Esophagus (tissue), 2 donors: ENCODE data around the gene SHH. TPM values are rescaled to one million over a fixed set of nuclear protein-coding genes. Genes with fewer than 3 reads are reported as not detected.

Source experiments
- H3K27ac ChIP-seq, 2 donors: one replicate each; pipeline ENCODE4 v1.5.1; 2013; ENCODE audit warnings: low read depth in 2 of 2, mild to moderate bottlenecking in 2 of 2, inconsistent platforms in 1 of 2, low read length in 1 of 2, moderate library complexity in 1 of 2
- H3K27me3 ChIP-seq, 2 donors: one replicate each; pipeline ENCODE4 v1.6.1; 2013; ENCODE audit warnings: low read length in 2 of 2, control low read depth in 1 of 2, mild to moderate bottlenecking in 1 of 2; ENCODE audit not compliant: insufficient read depth in 2 of 2, control insufficient read depth in 1 of 2
- H3K36me3 ChIP-seq, 2 donors: one replicate each; pipeline ENCODE4 v1.6.1; 2013; ENCODE audit warnings: low read length in 1 of 2; ENCODE audit not compliant: control insufficient read depth in 2 of 2, insufficient read depth in 2 of 2
- H3K4me1 ChIP-seq, 2 donors: one replicate each; pipeline ENCODE4 v1.6.1; 2013; ENCODE audit warnings: low read length in 1 of 2; ENCODE audit not compliant: control insufficient read depth in 2 of 2, insufficient read depth in 2 of 2
- H3K4me3 ChIP-seq, 2 donors: one replicate each; pipeline ENCODE4 v1.5.1; 2013; ENCODE audit warnings: low read length in 2 of 2, mild to moderate bottlenecking in 2 of 2, low read depth in 1 of 2, moderate library complexity in 1 of 2
- H3K9me3 ChIP-seq, 2 donors: one replicate each; pipeline ENCODE4 v1.6.1; 2013; ENCODE audit warnings: mild to moderate bottlenecking in 2 of 2, low read depth in 1 of 2, low read length in 1 of 2, moderate library complexity in 1 of 2; ENCODE audit not compliant: control insufficient read depth in 2 of 2, insufficient read depth in 1 of 2
- WGBS, 2 donors: extraction: QIAGEN DNeasy Blood & Tissue Kit; methylation state at CpG; one replicate each; pipeline ENCODE4 v1.1.7; 2013; 5-methylcytosine and 5-hydroxymethylcytosine counted together
- polyA plus RNA-seq, 2 donors: library from polyadenylated mRNA; stranded (reverse); fragments of 200-250 nt; gene quantifications; one replicate each; pipeline ENCODE4 v1.2.3, GENCODE V29; 2013
- donor health status: healthy with polysubstance abuse.
- donor health status: Bipolar disorder and iron deficiency.

Gene SHH
- polyA plus RNA-seq, 2 donors, result 0.01 to 0.04 TPM

GRCh38 chr7:155774947-155775346, 37.3 kb downstream of the SHH start:
- Histone ChIP-seq H3K9me3 (no peaks in the 10 kb centered on the region), H3K4me3 (no peak overlapping the region), H3K27ac (no peak overlapping the region), H3K4me1 (no peaks in the 10 kb centered on the region), H3K27me3 (no peaks in the 10 kb centered on the region), H3K36me3 (peaks cover 20 to 28% of the 10 kb centered on the region in 2 donors)
- 91 to 94% methylated on average over 14 of the region's 14 CpGs for WGBS, 2 donors

- Histone ChIP-seq H3K27me3 (no peaks in the 10 kb centered on the region), H3K4me1 (no peaks in the 10 kb centered on the region), H3K36me3 (peaks cover 23 to 36% of the 10 kb centered on the region in 2 donors), H3K27ac (no peak overlapping the region), H3K9me3 (no peaks in the 10 kb centered on the region), H3K4me3 (no peak overlapping the region)
- WGBS, 2 donors, result 97% methylated on average over 4 of the region's 4 CpGs
Observed at GRCh38 chr7:155773531-155773930, 38.7 kb downstream of the SHH start.

- H3K36me3 ChIP-seq, result peaks cover 25 to 36% of the 10 kb centered on the region in 2 donors
Observed at GRCh38 chr7:155770241-155770640, 42.0 kb downstream of the SHH start.

GRCh38 chr7:155769701-155770100, 42.6 kb downstream of the SHH start:
- peaks cover 22 to 33% of the 10 kb centered on the region in 2 donors for H3K36me3 ChIP-seq
- H3K27ac ChIP-seq, result no peak overlapping the region
- H3K27me3 ChIP-seq, result no peaks in the 10 kb centered on the region
- H3K9me3 ChIP-seq, result no peaks in the 10 kb centered on the region
- 83 to 86% methylated on average over 6 of the region's 6 CpGs for WGBS, 2 donors
- H3K4me3 ChIP-seq, result no peak overlapping the region
- no peaks in the 10 kb centered on the region for H3K4me1 ChIP-seq

More at GRCh38 chr7:155770241-155770640, 42.0 kb downstream of the SHH start:
- no peaks in the 10 kb centered on the region for H3K4me1 ChIP-seq
- H3K27ac ChIP-seq, result peak overlapping the region in 1 of 2 donors; percentile 6
- WGBS, 2 donors, result 80 to 86% methylated on average over 6 of the region's 6 CpGs
- no peak overlapping the region for H3K4me3 ChIP-seq
- H3K9me3 ChIP-seq, result no peaks in the 10 kb centered on the region
- H3K27me3 ChIP-seq, result no peaks in the 10 kb centered on the region

GRCh38 chr7:155766966-155767916, 45.0 kb downstream of the SHH start:
- H3K9me3 ChIP-seq, result no peaks in the 10 kb centered on the region
- WGBS, 2 donors, result 83 to 88% methylated on average over 12 of the region's 12 CpGs
- H3K27me3 ChIP-seq, result no peaks in the 10 kb centered on the region
- H3K36me3 ChIP-seq, result peaks cover 34 to 35% of the 10 kb centered on the region in 2 donors
- H3K4me3 ChIP-seq, result no peak overlapping the region
- H3K4me1 ChIP-seq, result peaks cover 0 to 3% of the 10 kb centered on the region in 2 donors
- H3K27ac ChIP-seq, result no peak overlapping the region

GRCh38 chr7:155766386-155766785, 45.9 kb downstream of the SHH start:
- Histone ChIP-seq H3K4me3 (no peak overlapping the region), H3K36me3 (peaks cover 32 to 34% of the 10 kb centered on the region in 2 donors), H3K4me1 (peaks cover 0 to 3% of the 10 kb centered on the region in 2 donors), H3K9me3 (no peaks in the 10 kb centered on the region), H3K27me3 (no peaks in the 10 kb centered on the region), H3K27ac (no peak overlapping the region)
- 86 to 89% methylated on average over 12 of the region's 12 CpGs for WGBS, 2 donors

GRCh38 chr7:155765458-155765857, 46.8 kb downstream of the SHH start:
- no peaks in the 10 kb centered on the region for H3K27me3 ChIP-seq
- WGBS, 2 donors, result 81 to 84% methylated on average over 8 of the region's 8 CpGs
- H3K9me3 ChIP-seq, result no peaks in the 10 kb centered on the region
- no peak overlapping the region for H3K27ac ChIP-seq
- H3K4me3 ChIP-seq, result no peak overlapping the region
- peaks cover 30 to 34% of the 10 kb centered on the region in 2 donors for H3K36me3 ChIP-seq
- H3K4me1 ChIP-seq, result peaks cover 0 to 3% of the 10 kb centered on the region in 2 donors

GRCh38 chr7:155764438-155764793, 47.8 kb downstream of the SHH start:
- peaks cover 0 to 3% of the 10 kb centered on the region in 2 donors for H3K4me1 ChIP-seq
- H3K27me3 ChIP-seq, result no peaks in the 10 kb centered on the region
- H3K9me3 ChIP-seq, result no peaks in the 10 kb centered on the region
- WGBS, 2 donors, result 78 to 80% methylated on average over 7 of the region's 7 CpGs
- peaks cover 24 to 32% of the 10 kb centered on the region in 2 donors for H3K36me3 ChIP-seq
- H3K27ac ChIP-seq, result peak overlapping the region in 1 of 2 donors; percentile 24
- no peak overlapping the region for H3K4me3 ChIP-seq

GRCh38 chr7:155763691-155764437, 48.4 kb downstream of the SHH start:
- no peaks in the 10 kb centered on the region for H3K9me3 ChIP-seq
- H3K36me3 ChIP-seq, result peaks cover 19 to 28% of the 10 kb centered on the region in 2 donors
- WGBS, 2 donors, result 61 to 70% methylated on average over 27 of the region's 27 CpGs
- H3K4me1 ChIP-seq, result peaks cover 0 to 3% of the 10 kb centered on the region in 2 donors
- no peak overlapping the region for H3K4me3 ChIP-seq
- H3K27me3 ChIP-seq, result no peaks in the 10 kb centered on the region
- H3K27ac ChIP-seq, result peak overlapping the region in 1 of 2 donors; percentile 45
